A549 (cell line): Measurements from ENCODE around the gene FAM47E. TPM values are rescaled to one million over a fixed set of nuclear protein-coding genes. Genes with fewer than 3 reads are reported as not detected.
"Not testable (repeated sequence)": the region's sequence is repeated elsewhere in the genome, so short reads cannot be mapped to it uniquely, and the experiment has no call there.

Experiments used
- ATAC-seq, 2 experiments: fragments of 200-7000 bp in 1 of 2; fragments of >200 bp in 1 of 2; cut with Nextera tagmentation in 1 of 2; cut with Tn5 transposase in 1 of 2; 3 replicates each; pipeline versions ENCODE4 v1.8.0 to v1.9.1; 2018 to 2020; ENCODE audit warnings: mild to moderate bottlenecking in 1 of 2, moderate library complexity in 1 of 2
- CTCF ChIA-PET: fragments of 300-600 bp; sonication (Branson Sonifier 250); formaldehyde crosslinking; extraction: SDS; loops from one replicate; lab custom pipeline; 2021; ENCODE audit warnings: antibody characterized with exemption, inconsistent platforms; lab: Yijun Ruan, JAX
- POLR2A ChIA-PET: fragments of 350-600 bp; formaldehyde crosslinking; extraction: SDS; loops from one replicate; lab custom pipeline; 2021; ENCODE audit warnings: antibody characterized with exemption, inconsistent platforms; lab: Yijun Ruan, JAX
- DNase-seq, 2 experiments: peaks; one replicate each; pipeline versions ENCODE4 v3.0.0 to v3.0.0-alpha.2; 2011 to 2016; ENCODE audit warnings: low read depth in 1 of 2, low spot score in 1 of 2
- FAIRE-seq: peaks from 2 replicates; lab custom pipeline; 2011; peaks lifted over from hg19 to GRCh38; lab: Jason Lieb, UNC
- H3K27ac ChIP-seq, 2 experiments: fragments of >200 bp; sonication (Bioruptor Twin); formaldehyde crosslinking; 3 replicates each; pipeline ENCODE4 v1.5.1; 2016 to 2017
- H3K4me1 ChIP-seq: fragments of >200 bp; sonication (Bioruptor Twin); formaldehyde crosslinking; 3 replicates; pipeline ENCODE4 v1.6.1; 2016
- H3K4me2 ChIP-seq: fragments of >200 bp; sonication (Bioruptor Twin); formaldehyde crosslinking; 3 replicates; pipeline ENCODE4 v1.6.1; 2016
- H3K4me3 ChIP-seq: fragments of >200 bp; sonication (Bioruptor Twin); formaldehyde crosslinking; 3 replicates; pipeline ENCODE4 v1.5.1; 2016
- H3K9me3 ChIP-seq: fragments of >200 bp; sonication (Bioruptor Twin); formaldehyde crosslinking; 3 replicates; pipeline ENCODE4 v1.6.1; 2016
- CHD4 ChIP-seq: fragments of 200-600 bp; sonication (generic); IDR thresholded peaks from 2 replicates; pipeline ENCODE4 v1.6.1; 2016; ENCODE audit warnings: antibody characterized with exemption, mild to moderate bottlenecking, borderline replicate concordance
- CTCF ChIP-seq: fragments of >200 bp; sonication (Bioruptor Twin); formaldehyde crosslinking; IDR thresholded peaks from 3 replicates; pipeline ENCODE4 v1.5.1; 2016
- ELK1 ChIP-seq: fragments of 150-350 bp; IDR thresholded peaks from 2 replicates; pipeline ENCODE4 v1.6.1; 2014; ENCODE audit warnings: low read depth, mild to moderate bottlenecking, low read length
- FOSL2 ChIP-seq, 2 experiments: fragments of 450-650 bp in 1 of 2; fragments of >200 bp in 1 of 2; sonication (Bioruptor Twin) in 1 of 2; formaldehyde crosslinking; IDR thresholded peaks; 2 replicates each; pipeline versions ENCODE4 v1.5.0 to v1.6.1; 2016 to 2020; ENCODE audit warnings: mild to moderate bottlenecking in 1 of 2, moderate library complexity in 1 of 2
- HMGXB4 ChIP-seq: fragments of 250-450 bp; sonication (Bioruptor Pico); IDR thresholded peaks from 2 replicates; pipeline ENCODE4 v1.5.0; 2021; ENCODE audit warnings: mild to moderate bottlenecking, moderate library complexity, borderline replicate concordance
- JUNB ChIP-seq: fragments of >200 bp; sonication (Bioruptor Twin); formaldehyde crosslinking; IDR thresholded peaks from 2 replicates; pipeline ENCODE4 v1.6.1; 2016
- KDM5A ChIP-seq: fragments of 200-600 bp; sonication (generic); IDR thresholded peaks from 2 replicates; pipeline ENCODE4 v1.6.1; 2016; ENCODE audit warnings: antibody characterized with exemption, mild to moderate bottlenecking
- MAZ ChIP-seq: fragments of 150-350 bp; IDR thresholded peaks from 2 replicates; pipeline ENCODE4 v1.6.1; 2014; ENCODE audit warnings: antibody characterized with exemption, low read depth, low read length, borderline replicate concordance
- NFE2L2 ChIP-seq: fragments of 150-350 bp; conservative IDR thresholded peaks from 2 replicates; pipeline ENCODE4 v1.6.1; 2014; ENCODE audit warnings: low read length
- PHF8 ChIP-seq: fragments of 200-600 bp; sonication (generic); IDR thresholded peaks from 2 replicates; pipeline ENCODE4 v1.6.1; 2016; ENCODE audit warnings: low read depth, mild to moderate bottlenecking, antibody characterized with exemption, moderate library complexity, borderline replicate concordance
- RAD21 ChIP-seq, 2 experiments: fragments of >200 bp in 1 of 2; sonication (Bioruptor Twin) in 1 of 2; formaldehyde crosslinking in 1 of 2; IDR thresholded peaks in 1 of 2; conservative IDR thresholded peaks in 1 of 2; 2 replicates in 1 of 2; 3 replicates in 1 of 2; pipeline ENCODE4 v1.6.1; 2012 to 2018; ENCODE audit warnings: inconsistent platforms in 1 of 2
- RCOR1 ChIP-seq: fragments of 150-350 bp; IDR thresholded peaks from 2 replicates; pipeline ENCODE4 v1.6.1; 2014; ENCODE audit warnings: antibody characterized with exemption, low read length, low read depth
- RFX5 ChIP-seq: fragments of 450-650 bp; IDR thresholded peaks from 2 replicates; pipeline ENCODE4 v1.7.1; 2014; ENCODE audit warnings: antibody characterized with exemption, mild to moderate bottlenecking, moderate library complexity
- RNF2 ChIP-seq: fragments of 200-600 bp; sonication (generic); IDR thresholded peaks from 2 replicates; pipeline ENCODE4 v1.6.1; 2016; ENCODE audit warnings: low read depth, mild to moderate bottlenecking, antibody characterized with exemption, moderate library complexity, borderline replicate concordance
- TFCP2L1 ChIP-seq: fragments of 250-450 bp; sonication (Bioruptor Pico); IDR thresholded peaks from 2 replicates; pipeline ENCODE4 v1.5.0; 2021; ENCODE audit warnings: mild to moderate bottlenecking
- USF2 ChIP-seq: fragments of 450-650 bp; IDR thresholded peaks from 2 replicates; pipeline ENCODE4 v1.6.1; 2014; ENCODE audit warnings: antibody characterized with exemption
- ZFP36 ChIP-seq: fragments of 450-650 bp; IDR thresholded peaks from 2 replicates; pipeline ENCODE4 v1.6.1; 2014; ENCODE audit warnings: borderline replicate concordance; ENCODE audit not compliant: partially characterized antibody
- WGBS: methylation state at CpG from one replicate; pipeline ENCODE4 v1.1.6; 2017; ENCODE audit errors: missing lambda C conversion rate; 5-methylcytosine and 5-hydroxymethylcytosine counted together
- polyA plus RNA-seq, 4 experiments: library from polyadenylated mRNA; depleted of rRNA in 3 of 4; stranded (reverse); fragments of >200 nt; fragmentation: RNase III in 1 of 4; extraction: RNeasy Plus Mini Kit Qiagen cat#74134 plus additional on column Dnase treatment in 1 of 4; gene quantifications; 2 replicates in 3 of 4; 3 replicates in 1 of 4; pipeline ENCODE4 v1.2.3, GENCODE V29; 2011 to 2017

Gene FAM47E
- polyA plus RNA-seq, 2 of the 4 experiments (the other 2 are of a cell fraction), result 0.23 to 0.85 TPM

- TF ChIP-seq HMGXB4, result no peak
- no peak for TF ChIP-seq RNF2
These were observed 32.4 kb downstream of the FAM47E start (continued) for GRCh38 chr4:76283900-76284299.

GRCh38 chr4:76287811-76288210 is 36.3 kb downstream of the FAM47E start:
- H3K27ac ChIP-seq, CTCF ChIA-PET, H3K4me3 ChIP-seq, H3K4me1 ChIP-seq, H3K9me3 ChIP-seq, ATAC-seq, FAIRE-seq, DNase-seq, H3K4me2 ChIP-seq, POLR2A ChIA-PET: not testable (repeated sequence)
- 2% methylated on average over 3 of the region's 3 CpGs for WGBS

GRCh38 chr4:76292730-76293129 is 41.2 kb downstream of the FAM47E start:
- ChIA-PET CTCF (no interaction called here), POLR2A (no interaction called here)
- Histone ChIP-seq H3K27ac (no peak overlapping the region), H3K4me2 (no peak overlapping the region), H3K9me3 (peaks cover 5% of the 10 kb centered on the region; the same call in 1 of the 3 replicates), H3K4me1 (no peaks in the 10 kb centered on the region), H3K4me3 (no peak overlapping the region)
- WGBS, result 61% methylated on average over 3 of the region's 3 CpGs
- FAIRE-seq, result no peak
- ATAC-seq, result no peak
- no peak for DNase-seq
- TF ChIP-seq CTCF (no peak), FOSL2 (IDR thresholded peaks at IDR 0.05) (no peak), FOSL2 (CRISPR knock-in tag; IDR thresholded peaks at IDR 0.05) (no peak), CHD4 (no peak), RNF2 (no peak), RFX5 (no peak), JUNB (no peak), USF2 (no peak), PHF8 (no peak), KDM5A (no peak), ZFP36 (no peak), MAZ (no peak), ELK1 (no peak), RAD21 (conservative IDR thresholded peaks at IDR 0.05 in 1 of 2, IDR thresholded peaks at IDR 0.05 in 1 of 2) (no peak), RCOR1 (no peak), TFCP2L1 (no peak), NFE2L2 (no peak)
